GM11168 (cell line): ENCODE results near the gene NFIB.

Experiments
- in situ Hi-C: fragments of 300-500 bp; cut with MboI; formaldehyde crosslinking; loops from one replicate; pipeline ENCODE4 v1.12.0; 2022; ENCODE audit warnings: low sequenced_read_pairs; ENCODE audit not compliant: unreplicated experiment

Gene NFIB

DNA sequence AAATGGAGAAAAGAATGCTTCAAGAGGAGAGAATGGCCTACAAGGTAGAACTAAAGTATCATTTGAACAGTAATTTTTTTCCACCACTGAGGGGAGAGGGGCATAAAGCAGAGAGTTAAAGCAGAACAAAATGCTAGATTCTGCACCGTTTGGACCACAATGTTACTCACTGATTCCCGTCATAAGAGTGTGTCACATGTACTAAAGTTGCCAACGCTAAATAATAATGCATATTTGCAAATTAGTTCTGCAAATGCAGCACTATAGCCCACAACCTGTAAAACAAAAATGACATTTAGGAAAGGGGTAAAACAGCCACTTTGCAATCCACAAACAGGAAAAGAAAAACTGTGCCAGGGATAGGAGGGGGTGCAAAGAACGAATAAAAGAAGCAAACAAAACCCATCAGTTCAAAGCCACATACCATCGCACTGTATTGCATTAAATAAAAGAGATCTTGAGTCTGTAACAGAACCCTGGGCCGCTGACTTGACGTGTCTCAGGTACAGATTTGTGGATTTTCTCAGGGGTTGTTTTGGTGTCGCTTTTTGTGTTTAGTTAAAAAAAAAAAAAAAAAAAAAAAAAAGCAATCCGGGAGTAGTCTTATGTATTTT is 7.7 kb upstream of the NFIB start:
- in situ Hi-C loops: no loop called here

DNA sequence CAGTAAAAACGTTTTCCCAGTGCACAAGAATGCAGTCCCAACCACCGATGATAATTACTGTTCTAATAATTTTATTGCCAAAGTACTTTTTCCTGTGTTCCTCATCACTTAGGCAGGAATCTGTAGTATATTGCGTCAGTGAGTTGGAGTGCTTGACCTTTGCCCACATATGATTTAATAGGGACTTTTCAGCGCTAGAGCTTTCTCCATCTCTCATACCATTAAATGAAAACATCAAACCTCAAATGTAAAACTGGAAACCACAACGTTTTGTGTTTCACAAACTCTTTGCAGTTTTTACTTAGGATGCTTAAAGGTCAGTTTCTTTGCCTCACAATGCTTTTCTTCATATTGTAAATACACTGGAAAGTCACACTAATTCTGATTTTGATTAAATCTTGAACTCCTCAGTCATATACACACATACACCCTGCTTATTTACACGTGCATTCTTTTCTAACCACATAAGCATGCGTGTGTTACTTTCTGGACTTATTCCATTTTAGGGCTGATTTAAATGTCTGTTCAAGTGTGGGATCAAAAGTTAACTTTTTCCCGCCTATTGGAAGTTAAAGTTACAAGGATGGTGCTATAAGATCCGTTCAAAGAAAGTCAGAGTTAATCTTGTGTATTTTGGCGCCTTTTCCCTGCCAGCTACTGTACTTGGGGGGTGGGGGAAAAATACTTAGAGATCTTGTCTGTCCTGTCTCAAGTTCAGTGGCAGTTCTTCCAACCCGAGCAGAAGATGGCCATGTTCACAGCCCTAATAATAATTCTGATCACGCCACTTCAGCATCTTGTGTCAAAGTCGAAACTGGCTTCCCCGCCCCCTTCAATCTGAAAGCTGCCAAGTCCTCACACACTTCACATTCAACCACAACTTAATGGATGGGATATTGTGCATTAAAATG is 6.6 kb upstream of the NFIB start:
- in situ Hi-C loops: no loop called here

DNA sequence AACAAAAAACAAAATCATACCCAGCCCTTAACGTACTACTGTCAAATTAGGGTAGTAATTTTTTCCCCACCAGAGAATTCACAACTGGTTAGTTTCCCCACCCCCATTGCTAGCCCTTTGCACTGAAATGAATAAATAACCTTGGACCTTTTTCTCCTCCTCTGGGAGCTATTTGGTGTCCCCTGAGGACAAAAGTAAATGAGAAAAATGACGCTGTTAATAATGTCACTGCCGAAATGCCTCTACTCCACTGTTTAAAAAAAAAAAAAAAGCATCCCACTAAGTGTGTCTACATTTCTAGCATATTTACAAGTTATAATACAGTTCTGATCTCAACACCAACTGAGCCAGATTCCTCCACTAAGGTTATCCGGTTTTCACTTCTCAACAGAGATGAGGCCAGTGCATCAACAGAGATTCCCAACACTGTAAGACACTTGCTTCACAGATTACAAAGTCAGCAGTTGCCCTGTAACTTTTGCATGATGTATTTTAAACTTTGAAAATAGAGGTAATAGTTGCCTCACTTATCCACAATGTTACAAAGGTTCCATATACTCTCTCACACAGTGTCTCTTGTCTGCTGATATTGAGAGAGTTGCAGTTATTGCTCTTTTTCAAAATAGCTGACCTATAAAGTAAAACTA is 5.1 kb upstream of the NFIB start:
- in situ Hi-C loops: no loop called here

DNA sequence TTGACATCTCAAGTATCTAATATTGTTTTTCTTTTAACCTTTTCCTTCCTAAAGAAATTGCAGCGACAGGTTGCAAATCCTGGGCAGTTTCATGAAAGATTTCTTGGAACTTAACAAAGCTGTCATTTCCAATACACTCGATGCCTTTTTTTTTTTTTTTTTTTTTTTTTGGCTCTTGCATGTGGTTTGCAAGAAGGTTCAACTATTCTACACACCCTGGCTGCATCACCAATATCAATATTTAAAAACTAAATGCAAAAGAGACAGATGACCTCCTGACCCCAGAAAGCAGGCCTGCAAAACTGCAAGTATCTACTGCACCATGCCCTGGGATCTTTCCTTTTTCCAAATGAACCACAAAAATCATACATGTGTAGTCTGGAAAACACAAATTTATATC is 4.4 kb upstream of the NFIB start:
- in situ Hi-C loops: no loop called here

DNA sequence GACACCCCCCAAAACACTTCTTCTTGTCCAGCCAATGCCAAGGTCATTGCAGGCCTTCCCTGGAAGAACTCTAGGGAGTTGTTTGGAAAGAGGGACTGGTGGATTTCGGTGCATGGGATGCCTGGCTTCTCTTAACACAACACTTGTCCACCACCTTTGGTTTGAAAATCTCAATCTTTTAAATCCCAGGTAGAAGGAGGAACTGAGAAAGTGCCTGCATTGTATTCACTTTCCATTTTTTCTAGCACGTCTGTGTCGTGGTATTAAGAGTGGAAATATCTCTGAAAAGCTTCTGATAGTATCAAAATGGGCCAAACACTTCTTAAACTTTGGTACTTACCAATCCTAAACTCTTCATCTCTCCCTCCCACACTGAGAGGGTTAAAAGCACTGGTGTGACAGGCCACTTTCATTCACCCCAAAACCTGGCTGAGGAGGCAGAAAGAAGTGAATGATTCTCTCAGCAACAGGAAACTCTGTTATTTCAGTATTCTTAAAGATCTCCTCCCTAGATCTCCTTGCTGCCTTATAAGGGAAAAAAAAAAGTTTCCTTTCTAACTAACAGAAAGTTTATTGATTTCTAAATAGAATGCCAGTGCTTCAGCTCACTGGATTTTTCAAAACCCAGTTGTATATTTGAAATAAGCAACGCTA is 3.9 kb upstream of the NFIB start:
- in situ Hi-C loops: no loop called here

DNA sequence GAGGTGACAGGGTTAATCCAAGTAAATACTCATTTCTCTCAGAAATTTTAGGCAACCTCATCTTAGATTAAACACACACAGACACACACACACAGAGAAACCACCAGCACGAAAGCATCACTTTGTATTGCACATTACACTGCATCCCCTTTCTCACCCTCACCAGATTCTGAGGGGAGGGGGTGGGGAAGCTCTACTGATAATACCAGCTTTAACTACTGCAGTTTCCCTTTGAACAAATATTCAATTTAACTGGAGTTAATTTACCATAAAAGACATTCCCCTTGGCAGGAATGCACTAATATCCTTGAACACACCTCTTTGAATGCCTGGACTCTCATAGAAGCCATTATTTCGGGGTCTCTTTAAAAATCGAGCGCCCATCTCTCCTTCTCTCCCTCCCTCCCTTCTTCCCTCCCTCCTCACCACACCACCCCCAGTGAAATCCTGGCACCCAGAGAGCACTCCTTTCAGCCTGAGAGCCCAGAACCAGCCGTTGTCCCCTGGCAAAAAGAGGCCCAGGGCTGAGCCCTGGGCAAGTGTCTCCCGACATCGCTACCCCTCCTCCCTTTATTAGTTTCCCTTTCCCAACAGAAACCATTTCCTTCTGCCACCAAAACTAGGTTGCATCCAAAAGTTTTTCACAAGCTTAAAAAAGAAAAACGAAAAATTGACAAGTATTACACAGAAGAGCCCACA is 2.8 kb upstream of the NFIB start:
- in situ Hi-C loops: no loop called here

DNA sequence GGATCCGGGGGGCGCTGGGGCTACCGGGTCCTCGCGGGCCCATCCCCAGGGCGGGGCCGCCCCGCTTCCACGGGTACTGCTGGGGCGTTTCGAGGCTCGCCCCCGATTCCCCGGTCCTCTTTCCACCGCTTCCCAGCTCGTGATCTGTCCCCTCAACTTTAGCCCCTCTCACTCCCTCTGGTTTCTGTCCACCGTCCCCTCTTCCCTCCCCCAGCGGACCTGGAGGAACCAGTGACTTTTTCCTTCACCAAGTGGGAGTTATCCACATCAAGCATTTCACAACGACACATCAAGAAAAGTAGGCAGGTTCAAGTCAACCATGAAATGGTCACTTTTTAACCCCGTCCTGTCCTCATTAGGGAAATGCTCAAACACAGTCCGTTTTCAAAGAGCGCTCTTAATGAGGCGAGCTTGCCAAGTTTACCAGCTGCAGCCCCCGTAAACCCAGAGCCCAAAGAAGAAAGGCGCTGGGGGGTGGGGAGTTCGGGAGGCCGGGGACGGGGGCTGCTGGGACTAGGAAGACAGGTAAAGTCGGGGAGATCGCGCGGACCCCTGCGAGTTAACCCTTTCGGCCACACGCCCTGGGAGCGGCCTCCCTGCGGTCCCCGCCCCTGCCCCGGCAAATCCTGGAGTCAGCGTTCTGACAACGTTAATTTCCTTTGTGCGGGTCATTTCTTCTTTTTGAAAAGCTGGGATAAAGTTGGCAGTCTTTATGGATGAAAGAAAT is 2.1 kb upstream of the NFIB start:
- in situ Hi-C loops: no loop called here

DNA sequence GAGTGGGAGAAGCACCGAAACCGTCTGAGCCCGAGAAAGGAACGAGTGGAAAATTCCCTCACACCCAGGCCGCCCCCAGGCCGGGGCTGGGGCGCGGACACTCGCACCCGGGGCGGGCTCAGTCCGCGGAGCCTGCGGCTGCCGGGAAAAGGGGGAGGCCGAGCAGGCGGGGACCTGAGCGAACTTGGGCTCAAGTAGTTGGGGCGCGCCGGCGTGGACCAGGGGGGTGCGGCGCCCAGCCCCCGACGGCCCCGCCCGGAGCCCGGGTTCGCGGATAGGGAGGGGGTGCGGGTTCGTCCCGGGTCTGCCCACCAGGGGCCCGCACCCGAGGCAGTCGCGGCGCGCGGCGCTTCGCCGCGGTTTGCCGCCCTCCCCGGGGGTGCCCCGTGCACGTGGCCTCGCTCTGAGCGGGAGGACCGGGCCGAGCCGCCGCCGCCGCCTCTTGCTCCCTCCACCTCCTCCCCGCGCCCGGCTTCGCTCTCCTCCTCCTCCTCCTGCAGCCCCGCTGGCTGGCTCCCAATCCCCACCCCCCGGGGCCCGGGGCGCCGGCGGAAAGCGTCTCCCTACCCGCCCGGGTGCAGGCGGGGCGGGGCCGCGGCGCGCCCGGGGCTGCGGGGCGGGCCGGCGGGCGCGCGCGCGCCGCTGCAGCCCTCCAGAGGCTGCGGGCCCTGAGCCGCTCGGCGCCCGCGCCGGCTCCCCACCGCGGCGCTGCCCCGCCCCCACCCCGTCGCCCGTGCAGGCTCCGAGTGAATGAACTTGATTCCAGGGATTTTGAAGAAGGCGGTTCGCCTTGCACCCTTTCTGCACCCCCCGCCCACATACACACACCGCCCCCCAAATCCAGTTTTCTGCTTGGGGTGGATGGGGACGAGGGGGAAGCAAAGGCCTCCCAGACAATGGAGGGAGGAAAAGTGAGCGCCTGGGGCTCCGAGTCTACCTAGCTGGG is 1.3 kb upstream of the NFIB start:
- in situ Hi-C loops: no loop called here

DNA sequence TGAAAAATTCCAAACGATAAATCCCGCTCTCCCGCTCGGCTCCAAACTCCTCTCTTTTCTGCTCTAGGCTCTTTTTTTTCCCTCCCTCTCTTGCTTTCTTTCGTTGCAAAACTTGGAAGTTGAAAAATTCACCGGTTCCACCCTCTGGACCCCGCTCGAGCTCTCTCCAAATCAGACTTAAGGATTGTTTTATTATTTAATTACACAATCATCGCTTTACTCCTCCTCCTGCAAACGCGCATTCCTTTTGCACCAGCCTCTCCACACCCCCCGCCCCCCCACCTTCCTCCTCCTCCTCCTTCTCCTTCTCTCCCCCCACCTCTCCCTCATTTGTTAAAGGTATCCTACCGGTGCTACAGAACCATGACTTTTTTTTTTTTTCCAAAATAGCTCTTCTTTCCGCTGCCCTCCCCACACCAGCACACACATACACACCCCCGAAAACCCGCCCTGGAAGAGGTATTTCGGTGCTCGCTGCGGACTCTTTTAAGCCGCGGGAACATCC is 535 bp upstream of the NFIB start:
- in situ Hi-C loops: no loop called here

DNA sequence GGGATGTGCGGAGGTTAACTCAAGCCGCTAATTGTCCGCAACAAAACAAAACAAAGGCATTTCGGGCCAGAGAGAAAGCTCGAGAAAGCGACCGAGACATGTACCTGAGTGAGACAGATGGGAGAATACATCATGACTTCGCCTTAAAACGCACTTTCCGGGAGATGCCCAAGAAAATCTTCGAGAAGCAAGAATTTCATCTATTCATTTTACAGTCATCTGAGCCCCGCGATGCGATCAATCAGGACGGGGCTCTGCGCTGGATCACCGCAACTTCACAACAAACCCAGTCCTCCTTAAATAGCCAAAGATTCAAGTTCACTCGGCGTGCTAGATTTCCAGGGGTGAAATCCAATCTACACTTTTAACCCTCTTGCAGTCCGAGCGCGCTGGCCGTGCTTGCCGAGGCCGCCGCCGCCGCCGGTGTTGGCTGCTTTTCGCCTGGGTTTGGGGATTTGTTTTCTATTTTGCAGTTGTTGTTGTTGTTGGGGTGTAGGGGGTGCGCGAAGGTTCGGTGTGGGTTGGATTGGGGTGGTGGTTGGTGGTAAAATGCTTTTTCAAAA is 482 bp downstream of the NFIB start:
- in situ Hi-C loops: no loop called here

DNA sequence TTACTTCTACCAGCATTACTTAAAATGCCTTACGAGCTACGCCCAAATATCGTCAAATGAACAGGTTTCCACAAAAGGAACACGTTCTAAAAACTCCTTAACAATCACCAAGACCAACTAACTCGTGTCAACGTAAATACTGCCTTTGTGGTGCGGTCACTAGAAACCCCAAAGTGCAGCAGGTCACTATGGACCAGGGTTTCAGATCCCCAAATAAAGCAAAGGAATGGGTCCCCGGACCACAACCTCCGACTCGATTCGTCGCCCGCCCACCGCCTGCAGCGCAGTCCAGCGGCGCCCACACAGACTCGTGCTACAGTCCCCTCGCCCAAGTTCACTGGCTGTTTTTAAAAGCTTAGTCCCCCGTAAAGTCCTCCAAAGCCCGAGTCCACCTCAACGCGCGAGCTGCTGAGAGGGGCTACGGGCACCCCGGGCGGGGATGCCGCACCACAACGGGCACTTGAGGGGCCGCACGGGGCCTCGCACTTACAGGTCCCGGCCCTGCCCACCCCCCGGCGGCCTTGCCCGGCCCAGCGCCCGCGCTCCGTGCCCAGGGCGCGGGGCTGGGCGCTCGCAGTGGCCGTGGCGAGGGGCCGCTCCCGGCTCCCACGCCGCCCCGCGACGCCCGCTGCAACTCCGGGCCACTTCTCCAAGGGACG is 1.1 kb downstream of the NFIB start:
- in situ Hi-C loops: no loop called here

DNA sequence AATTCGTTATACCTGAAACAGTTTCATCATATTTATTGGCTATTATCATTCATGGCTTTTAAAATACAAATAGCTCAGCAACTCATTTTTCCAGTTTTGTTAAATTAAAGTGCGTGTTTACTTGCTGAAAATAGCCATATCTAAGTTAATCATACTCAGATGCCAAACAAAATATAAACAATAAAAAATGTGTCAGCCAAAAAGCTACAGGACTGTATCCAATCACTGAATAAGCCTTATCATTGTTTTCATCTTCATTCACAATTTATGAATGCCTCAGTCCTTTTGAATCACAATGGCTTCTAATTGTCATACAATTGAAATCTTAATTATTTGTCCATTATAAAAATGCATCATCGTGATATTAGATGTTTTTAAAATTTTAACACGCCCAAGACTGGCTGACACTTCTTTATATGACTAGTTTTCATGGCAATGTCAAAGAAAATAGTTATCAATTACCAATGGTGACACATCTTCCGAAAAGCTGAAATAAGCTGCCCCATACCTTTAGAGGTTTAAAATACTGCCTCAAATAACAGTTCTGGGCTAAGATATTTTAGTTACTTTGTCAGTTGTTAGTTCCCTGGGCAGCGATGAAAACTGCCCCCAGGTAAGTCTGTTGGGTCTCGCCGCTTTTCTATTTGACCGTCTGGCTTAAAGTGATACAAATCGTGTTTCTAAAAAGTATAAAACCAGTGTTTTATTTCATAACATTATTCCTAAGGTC is 1.8 kb downstream of the NFIB start:
- in situ Hi-C loops: no loop called here

DNA sequence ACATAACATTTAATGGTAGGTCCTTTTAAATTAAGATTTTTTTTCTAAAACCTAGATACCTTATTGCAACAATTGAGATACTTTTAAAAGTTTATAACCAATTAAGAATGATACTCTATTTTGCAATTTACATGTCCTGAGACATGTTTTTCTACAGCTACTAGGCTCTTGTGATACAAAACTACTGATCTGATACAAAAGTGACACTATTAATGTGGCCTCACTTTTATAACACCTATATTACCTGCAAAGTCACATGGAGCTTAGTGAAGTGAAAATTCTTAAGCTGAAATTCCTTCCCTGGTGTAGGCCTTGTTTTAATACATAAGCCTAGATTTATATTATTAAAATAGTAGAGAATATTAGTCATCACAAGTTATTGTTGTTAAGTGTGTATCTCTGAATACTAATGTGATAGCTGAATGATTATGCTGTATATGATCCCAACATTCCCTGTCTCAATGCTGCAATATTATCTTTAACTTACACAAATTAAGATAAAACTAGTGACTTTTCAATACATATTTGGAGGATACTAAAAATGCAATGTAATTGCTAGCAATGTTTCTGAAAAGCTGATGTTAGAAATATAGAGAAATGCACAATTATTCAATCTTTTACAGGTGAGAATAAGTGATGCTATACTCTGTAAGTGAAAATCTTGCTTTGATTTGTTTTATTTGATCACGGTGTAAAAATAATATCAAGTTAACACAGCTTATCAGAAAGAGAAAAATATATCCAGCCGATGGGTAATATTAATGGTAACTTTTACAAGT is 2.6 kb downstream of the NFIB start:
- in situ Hi-C loops: no loop called here

DNA sequence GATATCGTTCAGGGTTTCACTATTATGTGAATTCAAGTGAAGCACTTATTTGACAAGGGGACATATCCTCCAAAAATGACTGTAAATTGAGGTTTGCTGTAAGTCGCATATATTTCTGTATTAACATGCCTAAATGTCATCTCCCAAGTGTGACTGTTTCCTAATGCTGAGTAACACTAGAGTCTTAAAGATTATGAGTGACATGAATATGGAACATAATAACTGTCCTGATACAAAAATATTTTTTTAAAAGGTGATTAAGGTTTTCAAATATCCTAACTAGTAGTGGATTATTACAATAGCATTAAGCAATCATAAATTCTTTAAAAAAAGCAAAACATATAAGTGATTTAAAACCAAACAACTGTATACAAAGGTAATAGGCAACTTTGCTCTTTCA is 3.6 kb downstream of the NFIB start:
- in situ Hi-C loops: no loop called here

DNA sequence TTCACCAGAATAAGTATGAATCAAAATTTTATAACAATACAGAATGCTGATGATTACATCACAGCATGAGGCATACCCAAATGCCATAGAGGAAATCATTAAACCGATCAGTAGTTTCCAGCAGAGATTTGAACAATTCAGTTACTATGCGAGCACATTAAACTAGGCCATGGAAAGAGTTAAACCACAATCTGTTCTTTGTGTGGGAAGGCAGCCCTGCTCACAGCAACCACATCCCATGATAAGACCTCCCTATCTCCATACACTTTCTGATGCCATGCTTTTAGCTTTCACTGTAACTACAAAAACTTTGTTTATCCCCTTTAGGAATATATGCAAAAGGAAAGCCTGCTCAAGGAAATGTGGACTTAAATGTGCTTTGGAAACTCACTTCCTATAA is 4.5 kb downstream of the NFIB start:
- in situ Hi-C loops: no loop called here

DNA sequence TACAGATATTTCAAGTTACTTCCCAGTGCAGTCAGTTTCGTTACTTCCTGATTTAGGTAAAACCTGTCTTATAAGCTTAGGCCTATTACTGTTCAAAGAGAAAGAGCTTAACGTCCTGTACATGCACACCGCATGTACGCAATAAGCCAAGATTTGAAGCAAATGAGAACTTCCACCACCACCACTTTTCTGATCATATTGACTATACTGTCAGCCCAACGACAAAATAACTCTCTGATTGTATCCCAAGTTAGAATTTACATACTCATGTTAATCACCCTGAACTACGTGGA is 5.1 kb downstream of the NFIB start:
- in situ Hi-C loops: no loop called here
